ENCODE results near the gene CAPN5.

CAPN5 gene

GRCh38 chr11:77087723-77088225 is 21.0 kb downstream of the CAPN5 start:
- Histone ChIP-seq H4K8ac (ENCODE audit: low read depth, low read length) (no peak overlapping the region), H4K12ac (ENCODE audit: low read depth, low read length) (no peak overlapping the region), H2AK5ac (ENCODE audit: low read length) (no peak overlapping the region), H2BK5ac (ENCODE audit: low read depth, low read length, poor library complexity) (no peak overlapping the region), H3K27ac (ENCODE audit: low read depth, low read length) (no peak overlapping the region), H3K4me1 (ENCODE audit: control insufficient read depth in 1 of 2, insufficient read depth in 2 of 2, low read length in 2 of 2) (peaks cover 9 to 12% of the 10 kb centered on the region in 2 experiments), H3K18ac (ENCODE audit: low read length) (no peak overlapping the region), H4K91ac (ENCODE audit: low read depth, low read length) (no peak overlapping the region), H3K23ac (ENCODE audit: low read length) (no peak overlapping the region), H3K79me2 (ENCODE audit: control insufficient read depth, insufficient read depth, low read length, poor library complexity) (no peaks in the 10 kb centered on the region), H3K4me2 (ENCODE audit: low read length) (no peak overlapping the region), H3K4me3 (ENCODE audit: low read depth, low read length) (no peak overlapping the region), H3K9ac (ENCODE audit: low read length) (no peak overlapping the region), H3K79me1 (ENCODE audit: low read length) (no peaks in the 10 kb centered on the region), H3K14ac (ENCODE audit: low read length) (no peak overlapping the region), H3K4ac (ENCODE audit: low read depth, low read length) (no peak overlapping the region), H2AFZ (ENCODE audit: insufficient read depth, low read length, poor library complexity) (no peak overlapping the region), H2BK120ac (ENCODE audit: insufficient read depth, low read length, poor library complexity) (no peak overlapping the region), H3K27me3 (ENCODE audit: insufficient read depth, low read length) (no peaks in the 10 kb centered on the region), H3K9me3 (ENCODE audit: insufficient read depth, low read depth, low read length) (no peaks in the 10 kb centered on the region), H3K36me3 (ENCODE audit: control insufficient read depth in 1 of 2, insufficient read depth in 2 of 2, low read length in 2 of 2) (no peaks in the 10 kb centered on the region), H2BK12ac (ENCODE audit: low read length) (no peak overlapping the region)
- DNase-seq: no peak
- no CpG with 5 or more reads among the region's 9 CpGs for WGBS (ENCODE audit: extremely low coverage, insufficient coverage, insufficient read length)

GRCh38 chr11:77088236-77089003 is 21.6 kb downstream of the CAPN5 start:
- Histone ChIP-seq H2BK12ac (ENCODE audit: low read length) (no peak overlapping the region), H4K91ac (ENCODE audit: low read depth, low read length) (no peak overlapping the region), H2AFZ (ENCODE audit: insufficient read depth, low read length, poor library complexity) (no peak overlapping the region), H4K12ac (ENCODE audit: low read depth, low read length) (no peak overlapping the region), H3K79me1 (ENCODE audit: low read length) (no peaks in the 10 kb centered on the region), H3K27me3 (ENCODE audit: insufficient read depth, low read length) (no peaks in the 10 kb centered on the region), H3K4me1 (ENCODE audit: control insufficient read depth in 1 of 2, insufficient read depth in 2 of 2, low read length in 2 of 2) (peaks cover 12 to 13% of the 10 kb centered on the region in 2 experiments), H3K4me2 (ENCODE audit: low read length) (no peak overlapping the region), H3K18ac (ENCODE audit: low read length) (no peak overlapping the region), H4K8ac (ENCODE audit: low read depth, low read length) (no peak overlapping the region), H3K27ac (ENCODE audit: low read depth, low read length) (no peak overlapping the region), H3K23ac (ENCODE audit: low read length) (no peak overlapping the region), H3K36me3 (ENCODE audit: control insufficient read depth in 1 of 2, insufficient read depth in 2 of 2, low read length in 2 of 2) (no peaks in the 10 kb centered on the region), H2BK120ac (ENCODE audit: insufficient read depth, low read length, poor library complexity) (no peak overlapping the region), H3K79me2 (ENCODE audit: control insufficient read depth, insufficient read depth, low read length, poor library complexity) (no peaks in the 10 kb centered on the region), H3K14ac (ENCODE audit: low read length) (no peak overlapping the region), H2AK5ac (ENCODE audit: low read length) (no peak overlapping the region), H3K9me3 (ENCODE audit: insufficient read depth, low read depth, low read length) (no peaks in the 10 kb centered on the region), H3K9ac (ENCODE audit: low read length) (no peak overlapping the region), H3K4me3 (ENCODE audit: low read depth, low read length) (no peak overlapping the region), H3K4ac (ENCODE audit: low read depth, low read length) (no peak overlapping the region), H2BK5ac (ENCODE audit: low read depth, low read length, poor library complexity) (no peak overlapping the region)
- peak; percentile 15 to 47 for DNase-seq
- WGBS (ENCODE audit: extremely low coverage, insufficient coverage, insufficient read length): no CpG with 5 or more reads among the region's 11 CpGs

- Histone ChIP-seq H2BK5ac (ENCODE audit: low read depth, low read length, poor library complexity) (no peak overlapping the region), H4K8ac (ENCODE audit: low read depth, low read length) (no peak overlapping the region), H3K9ac (ENCODE audit: low read length) (no peak overlapping the region), H2AFZ (ENCODE audit: insufficient read depth, low read length, poor library complexity) (no peak overlapping the region), H3K27me3 (ENCODE audit: insufficient read depth, low read length) (no peaks in the 10 kb centered on the region), H3K79me2 (ENCODE audit: control insufficient read depth, insufficient read depth, low read length, poor library complexity) (no peaks in the 10 kb centered on the region), H3K9me3 (ENCODE audit: insufficient read depth, low read depth, low read length) (no peaks in the 10 kb centered on the region), H2BK120ac (ENCODE audit: insufficient read depth, low read length, poor library complexity) (no peak overlapping the region), H4K91ac (ENCODE audit: low read depth, low read length) (no peak overlapping the region), H3K23ac (ENCODE audit: low read length) (no peak overlapping the region), H3K14ac (ENCODE audit: low read length) (no peak overlapping the region), H3K4me3 (ENCODE audit: low read depth, low read length) (no peak overlapping the region), H2BK12ac (ENCODE audit: low read length) (no peak overlapping the region), H2AK5ac (ENCODE audit: low read length) (no peak overlapping the region), H3K4me2 (ENCODE audit: low read length) (no peak overlapping the region), H3K4ac (ENCODE audit: low read depth, low read length) (no peak overlapping the region), H3K79me1 (ENCODE audit: low read length) (no peaks in the 10 kb centered on the region), H3K27ac (ENCODE audit: low read depth, low read length) (no peak overlapping the region), H3K4me1 (ENCODE audit: control insufficient read depth in 1 of 2, insufficient read depth in 2 of 2, low read length in 2 of 2) (peaks cover 12 to 14% of the 10 kb centered on the region in 2 experiments), H3K36me3 (ENCODE audit: control insufficient read depth in 1 of 2, insufficient read depth in 2 of 2, low read length in 2 of 2) (no peaks in the 10 kb centered on the region), H4K12ac (ENCODE audit: low read depth, low read length) (no peak overlapping the region), H3K18ac (ENCODE audit: low read length) (no peak overlapping the region)
- no CpG with 5 or more reads among the region's 3 CpGs for WGBS (ENCODE audit: extremely low coverage, insufficient coverage, insufficient read length)
- DNase-seq: no peak
Measured at GRCh38 chr11:77089004-77089545, 22.3 kb downstream of the CAPN5 start.

GRCh38 chr11:77090046-77090372 is 23.2 kb downstream of the CAPN5 start:
- H3K79me1 ChIP-seq (ENCODE audit: low read length): no peaks in the 10 kb centered on the region
- H4K8ac ChIP-seq (ENCODE audit: low read depth, low read length): no peak overlapping the region
- no peak overlapping the region for H2AFZ ChIP-seq (ENCODE audit: insufficient read depth, low read length, poor library complexity)
- no peaks in the 10 kb centered on the region for H3K79me2 ChIP-seq (ENCODE audit: control insufficient read depth, insufficient read depth, low read length, poor library complexity)
- no peaks in the 10 kb centered on the region for H3K9me3 ChIP-seq (ENCODE audit: insufficient read depth, low read depth, low read length)
- H3K4me2 ChIP-seq (ENCODE audit: low read length): no peak overlapping the region
- no peak overlapping the region for H2BK5ac ChIP-seq (ENCODE audit: low read depth, low read length, poor library complexity)
- no peak overlapping the region for H4K12ac ChIP-seq (ENCODE audit: low read depth, low read length)
- no peak overlapping the region for H2BK12ac ChIP-seq (ENCODE audit: low read length)
- H3K4me1 ChIP-seq (ENCODE audit: control insufficient read depth in 1 of 2, insufficient read depth in 2 of 2, low read length in 2 of 2): peaks cover 12 to 14% of the 10 kb centered on the region in 2 experiments
- no peak overlapping the region for H3K27ac ChIP-seq (ENCODE audit: low read depth, low read length)
- H3K18ac ChIP-seq (ENCODE audit: low read length): no peak overlapping the region
- no peak overlapping the region for H3K23ac ChIP-seq (ENCODE audit: low read length)
- H4K91ac ChIP-seq (ENCODE audit: low read depth, low read length): no peak overlapping the region
- no peaks in the 10 kb centered on the region for H3K27me3 ChIP-seq (ENCODE audit: insufficient read depth, low read length)
- H2BK120ac ChIP-seq (ENCODE audit: insufficient read depth, low read length, poor library complexity): no peak overlapping the region
- H3K4ac ChIP-seq (ENCODE audit: low read depth, low read length): no peak overlapping the region
- H2AK5ac ChIP-seq (ENCODE audit: low read length): no peak overlapping the region
- no peak overlapping the region for H3K14ac ChIP-seq (ENCODE audit: low read length)
- no peak for DNase-seq
- no CpG with 5 or more reads among the region's 4 CpGs for WGBS (ENCODE audit: extremely low coverage, insufficient coverage, insufficient read length)
- no peaks in the 10 kb centered on the region for H3K36me3 ChIP-seq (ENCODE audit: control insufficient read depth in 1 of 2, insufficient read depth in 2 of 2, low read length in 2 of 2)
- H3K4me3 ChIP-seq (ENCODE audit: low read depth, low read length): no peak overlapping the region
- H3K9ac ChIP-seq (ENCODE audit: low read length): no peak overlapping the region
